ENCODE measurements around the gene CLHC1.
"Not testable (repeated sequence)": the region's sequence is repeated elsewhere in the genome, so short reads cannot be mapped to it uniquely, and the experiment has no call there.

Gene CLHC1

GRCh38 chr2:55133467-55134315 is 98.4 kb downstream of the CLHC1 start:
- FAIRE-seq = no peak

DNA sequence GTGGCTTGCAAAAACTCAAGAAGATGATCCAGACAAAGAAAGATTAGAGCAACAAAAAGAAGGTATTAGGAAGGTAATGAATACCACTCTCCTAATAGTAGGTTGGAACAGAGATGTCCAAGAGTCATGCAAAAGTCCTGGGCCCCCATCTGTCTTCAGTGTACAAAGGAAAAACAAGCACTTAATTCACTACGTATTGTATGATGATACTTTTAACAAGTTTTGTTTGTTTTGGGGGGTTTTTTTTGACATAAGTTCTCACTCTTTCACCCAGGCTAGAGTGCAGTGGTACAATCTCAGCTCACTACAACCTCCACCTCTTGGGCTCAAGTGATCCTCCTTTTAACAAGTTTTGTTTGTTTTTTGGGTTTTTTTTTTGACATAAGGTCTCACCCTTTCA is 101.2 kb downstream of the CLHC1 start:
- no peak for FAIRE-seq

GRCh38 chr2:55126643-55127042 is 105.5 kb downstream of the CLHC1 start:
- not testable (repeated sequence) for FAIRE-seq

Data from colon (tissue), 2 donors.